K562 (cell line): ENCODE results near the gene STING1. TPM values are rescaled to one million over a fixed set of nuclear protein-coding genes. Genes with fewer than 3 reads are reported as not detected.

Experiments
- CCNT2 ChIP-seq: IDR thresholded peaks from 2 replicates; pipeline ENCODE4 v1.6.1; 2011; ENCODE audit warnings: borderline replicate concordance, low read depth, mild to moderate bottlenecking, moderate library complexity, mixed read lengths, low read length; ENCODE audit not compliant: insufficient read length; ENCODE audit errors: extremely low read depth
- FOXM1 ChIP-seq, 2 experiments: fragments of 450-650 bp in 1 of 2; sonication (generic) in 1 of 2; formaldehyde crosslinking in 1 of 2; IDR thresholded peaks; 2 replicates each; pipeline versions ENCODE4 v1.6.1 to v1.9.0; 2017 to 2022; ENCODE audit warnings: low read depth in 2 of 2, mild to moderate bottlenecking in 2 of 2, missing genetic modification reagents in 1 of 2, moderate library complexity in 1 of 2
- GATAD2B ChIP-seq: fragments of 450-650 bp; IDR thresholded peaks from 2 replicates; pipeline ENCODE4 v1.6.1; 2017; ENCODE audit warnings: mild to moderate bottlenecking, borderline replicate concordance
- HDAC1 ChIP-seq, 2 experiments: fragments of 450-650 bp; IDR thresholded peaks; 2 replicates each; pipeline ENCODE4 v1.6.1; 2016 to 2017; ENCODE audit warnings: inconsistent platforms in 1 of 2, mild to moderate bottlenecking in 1 of 2, moderate library complexity in 1 of 2
- KHSRP ChIP-seq: fragments of 450-650 bp; IDR thresholded peaks from 2 replicates; pipeline ENCODE4 v1.6.1; 2017
- MEIS2 ChIP-seq: fragments of 450-650 bp; IDR thresholded peaks from 2 replicates; pipeline ENCODE4 v1.6.1; 2014; ENCODE audit warnings: mild to moderate bottlenecking; ENCODE audit not compliant: partially characterized antibody
- NONO ChIP-seq, 2 experiments: fragments of 200-400 bp in 1 of 2; fragments of 450-650 bp in 1 of 2; formaldehyde crosslinking in 1 of 2; IDR thresholded peaks; 2 replicates each; pipeline ENCODE4 v1.6.1; 2017; ENCODE audit warnings: low read depth in 2 of 2, mild to moderate bottlenecking in 2 of 2, moderate library complexity in 2 of 2, low read length in 1 of 2
- POLR3A ChIP-seq: IDR thresholded peaks from 2 replicates; pipeline ENCODE4 v1.6.1; 2011; ENCODE audit warnings: borderline replicate concordance, mild to moderate bottlenecking, moderate library complexity; ENCODE audit not compliant: insufficient read length, insufficient read depth; ENCODE audit errors: extremely low read depth
- POLR3G ChIP-seq: IDR thresholded peaks from 2 replicates; pipeline ENCODE4 v1.6.1; 2011; ENCODE audit not compliant: insufficient read length, insufficient replicate concordance; ENCODE audit errors: extremely low read depth
- TAL1 ChIP-seq: fragments of 450-650 bp; IDR thresholded peaks from 2 replicates; pipeline ENCODE4 v1.6.1; 2016; ENCODE audit warnings: mild to moderate bottlenecking
- TCF3 ChIP-seq: sonication (generic); formaldehyde crosslinking; IDR thresholded peaks from 2 replicates; pipeline ENCODE4 v1.4.0; 2020; ENCODE audit warnings: mild to moderate bottlenecking, missing genetic modification reagents
- TRIM24 ChIP-seq, 2 experiments: fragments of 450-650 bp; IDR thresholded peaks; 2 replicates each; pipeline ENCODE4 v1.6.1; 2016
- ZC3H8 ChIP-seq: fragments of 450-650 bp; IDR thresholded peaks from 2 replicates; pipeline ENCODE4 v1.6.1; 2017
- ZNF197 ChIP-seq: fragments of 200-800 bp; sonication (Bioruptor generic); IDR thresholded peaks from 2 replicates; pipeline ENCODE4 v1.6.1; 2016; ENCODE audit warnings: low read depth, missing genetic modification characterization, missing compliant biosample characterization
- ZNF280A ChIP-seq: fragments of 450-650 bp; IDR thresholded peaks from 2 replicates; pipeline ENCODE4 v1.6.1; 2018; ENCODE audit warnings: mild to moderate bottlenecking, low read depth; ENCODE audit not compliant: partially characterized antibody
- ZNF57 ChIP-seq: fragments of 450-650 bp; formaldehyde crosslinking; IDR thresholded peaks from 2 replicates; pipeline ENCODE4 v1.4.0; 2020; ENCODE audit warnings: mild to moderate bottlenecking, moderate library complexity
- ZNF695 ChIP-seq: fragments of 450-650 bp; formaldehyde crosslinking; IDR thresholded peaks from 2 replicates; pipeline ENCODE4 v1.4.0; 2020; ENCODE audit warnings: mild to moderate bottlenecking, moderate library complexity
- ZNF75A ChIP-seq: fragments of 450-650 bp; formaldehyde crosslinking; IDR thresholded peaks from 2 replicates; pipeline ENCODE4 v1.4.0; 2020; ENCODE audit warnings: mild to moderate bottlenecking
- polyA plus RNA-seq, 8 experiments: library from polyadenylated mRNA; depleted of rRNA in 4 of 8; stranded (reverse) in 5 of 8; unstranded in 3 of 8; fragments of >200 nt; fragmentation: Nextera tagmentation in 2 of 8; fragmentation: Illumina TruSeq in 1 of 8; extraction: Ambion mirVana in 2 of 8; extraction: Trizol in 1 of 8; gene quantifications; 2 replicates each; pipeline versions ENCODE4 v1.2.1 to v1.2.3, GENCODE V29; 2011 to 2014; ENCODE audit warnings: inconsistent platforms in 1 of 8, missing spikeins in 1 of 8
- total RNA-seq, 7 experiments: library from RNA; depleted of rRNA in 6 of 7; stranded (reverse); fragments of >200 nt in 6 of 7; fragmentation: Illumina TruSeq in 2 of 7; extraction: Trizol in 2 of 7; gene quantifications; 2 replicates each; pipeline versions ENCODE4 v1.2.1 to v1.2.3, GENCODE V29; 2011 to 2021; ENCODE audit warnings: low replicate concordance in 1 of 7
- TF ChIP-seq, protein P1 (sequence below): sonication (generic); formaldehyde crosslinking; IDR thresholded peaks from 2 replicates; pipeline ENCODE4 v1.8.0; 2022; ENCODE audit warnings: mild to moderate bottlenecking, missing genetic modification reagents
- TF ChIP-seq, protein P2 (sequence below): fragments of 450-650 bp; formaldehyde crosslinking; IDR thresholded peaks from 2 replicates; pipeline ENCODE4 v1.4.0; 2020; ENCODE audit warnings: mild to moderate bottlenecking, moderate library complexity

Gene STING1
- total and polyA plus RNA-seq, 9 of the 15 experiments (the other 6 are each of a cell fraction or from before 2014, with no cell fraction given), result 20.8 to 69.1 (median 44.7) TPM

GRCh38 chr5:139474890-139475791 is 7.4 kb downstream of the STING1 start (continued):
- TF ChIP-seq ZNF280A, result no peak
- TF ChIP-seq MEIS2, result peak; percentile 25
- peak in 1 of 2 experiments; percentile 30; a peak in 1 of 4 replicates for TF ChIP-seq NONO (IDR thresholded peaks at IDR 0.05; ENCODE audit: low read depth in 2 of 2, low read length in 1 of 2)
- TF ChIP-seq ZNF197 (CRISPR knock-in tag), result peak; percentile 63; the same call in 1 of the 2 replicates
- TF ChIP-seq, protein P1, sequence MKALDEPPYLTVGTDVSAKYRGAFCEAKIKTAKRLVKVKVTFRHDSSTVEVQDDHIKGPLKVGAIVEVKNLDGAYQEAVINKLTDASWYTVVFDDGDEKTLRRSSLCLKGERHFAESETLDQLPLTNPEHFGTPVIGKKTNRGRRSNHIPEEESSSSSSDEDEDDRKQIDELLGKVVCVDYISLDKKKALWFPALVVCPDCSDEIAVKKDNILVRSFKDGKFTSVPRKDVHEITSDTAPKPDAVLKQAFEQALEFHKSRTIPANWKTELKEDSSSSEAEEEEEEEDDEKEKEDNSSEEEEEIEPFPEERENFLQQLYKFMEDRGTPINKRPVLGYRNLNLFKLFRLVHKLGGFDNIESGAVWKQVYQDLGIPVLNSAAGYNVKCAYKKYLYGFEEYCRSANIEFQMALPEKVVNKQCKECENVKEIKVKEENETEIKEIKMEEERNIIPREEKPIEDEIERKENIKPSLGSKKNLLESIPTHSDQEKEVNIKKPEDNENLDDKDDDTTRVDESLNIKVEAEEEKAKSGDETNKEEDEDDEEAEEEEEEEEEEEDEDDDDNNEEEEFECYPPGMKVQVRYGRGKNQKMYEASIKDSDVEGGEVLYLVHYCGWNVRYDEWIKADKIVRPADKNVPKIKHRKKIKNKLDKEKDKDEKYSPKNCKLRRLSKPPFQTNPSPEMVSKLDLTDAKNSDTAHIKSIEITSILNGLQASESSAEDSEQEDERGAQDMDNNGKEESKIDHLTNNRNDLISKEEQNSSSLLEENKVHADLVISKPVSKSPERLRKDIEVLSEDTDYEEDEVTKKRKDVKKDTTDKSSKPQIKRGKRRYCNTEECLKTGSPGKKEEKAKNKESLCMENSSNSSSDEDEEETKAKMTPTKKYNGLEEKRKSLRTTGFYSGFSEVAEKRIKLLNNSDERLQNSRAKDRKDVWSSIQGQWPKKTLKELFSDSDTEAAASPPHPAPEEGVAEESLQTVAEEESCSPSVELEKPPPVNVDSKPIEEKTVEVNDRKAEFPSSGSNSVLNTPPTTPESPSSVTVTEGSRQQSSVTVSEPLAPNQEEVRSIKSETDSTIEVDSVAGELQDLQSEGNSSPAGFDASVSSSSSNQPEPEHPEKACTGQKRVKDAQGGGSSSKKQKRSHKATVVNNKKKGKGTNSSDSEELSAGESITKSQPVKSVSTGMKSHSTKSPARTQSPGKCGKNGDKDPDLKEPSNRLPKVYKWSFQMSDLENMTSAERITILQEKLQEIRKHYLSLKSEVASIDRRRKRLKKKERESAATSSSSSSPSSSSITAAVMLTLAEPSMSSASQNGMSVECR (CRISPR knock-in tag), result peak; percentile 51; the same call in 1 of the 2 replicates
- TF ChIP-seq GATAD2B, result peak; percentile 79; the same call in 1 of the 2 replicates
- 0 out of 2 replicates have a peak, but pooled peaks have one; percentile 58 for TF ChIP-seq ZNF57 (CRISPR knock-in tag)
- no peak for TF ChIP-seq KHSRP
- TF ChIP-seq HDAC1 (IDR thresholded peaks at IDR 0.05), result peak in 1 of 2 experiments; percentile 71; a peak in 2 of 4 replicates
- TF ChIP-seq, protein P2, sequence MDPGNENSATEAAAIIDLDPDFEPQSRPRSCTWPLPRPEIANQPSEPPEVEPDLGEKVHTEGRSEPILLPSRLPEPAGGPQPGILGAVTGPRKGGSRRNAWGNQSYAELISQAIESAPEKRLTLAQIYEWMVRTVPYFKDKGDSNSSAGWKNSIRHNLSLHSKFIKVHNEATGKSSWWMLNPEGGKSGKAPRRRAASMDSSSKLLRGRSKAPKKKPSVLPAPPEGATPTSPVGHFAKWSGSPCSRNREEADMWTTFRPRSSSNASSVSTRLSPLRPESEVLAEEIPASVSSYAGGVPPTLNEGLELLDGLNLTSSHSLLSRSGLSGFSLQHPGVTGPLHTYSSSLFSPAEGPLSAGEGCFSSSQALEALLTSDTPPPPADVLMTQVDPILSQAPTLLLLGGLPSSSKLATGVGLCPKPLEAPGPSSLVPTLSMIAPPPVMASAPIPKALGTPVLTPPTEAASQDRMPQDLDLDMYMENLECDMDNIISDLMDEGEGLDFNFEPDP (CRISPR knock-in tag), result 0 out of 2 replicates have a peak, but pooled peaks have one; percentile 51
- TF ChIP-seq TAL1, result peak; percentile 49
- peak; percentile 94 for TF ChIP-seq FOXM1 (IDR thresholded peaks at IDR 0.05; ENCODE audit: low read depth)
- TF ChIP-seq FOXM1 (CRISPR knock-in tag; IDR thresholded peaks at IDR 0.05; ENCODE audit: low read depth), result peak; percentile 91; the same call in 1 of the 2 replicates
- TF ChIP-seq TCF3 (CRISPR knock-in tag), result peak; percentile 75
- no peak for TF ChIP-seq POLR3G
- peak; percentile 62; the same call in 1 of the 2 replicates for TF ChIP-seq ZNF695
- no peak for TF ChIP-seq ZNF75A (CRISPR knock-in tag)
- TF ChIP-seq ZC3H8, result no peak
- no peak for TF ChIP-seq POLR3A
- peak; percentile 48 for TF ChIP-seq CCNT2
- TF ChIP-seq TRIM24 (IDR thresholded peaks at IDR 0.05), result peak; percentile 80 to 84
